GM19035 (cell line): ENCODE results near the gene VAT1.
"Not testable (repeated sequence)": the region's sequence is repeated elsewhere in the genome, so short reads cannot be mapped to it uniquely, and the experiment has no call there.

ENCODE experiments used
- ATAC-seq: cut with Tn5 transposase; IDR thresholded peaks from one replicate; pipeline ENCODE4 v1.9.1; 2021; ENCODE audit not compliant: unreplicated experiment

The VAT1 gene

GRCh38 chr17:43021741-43022512 is at the start of gene VAT1:
Gene VAT1 (minus strand): TSS chr17:43022385. CDS start chr17:43022322, 63 bp downstream.
- no peak for ATAC-seq

DNA sequence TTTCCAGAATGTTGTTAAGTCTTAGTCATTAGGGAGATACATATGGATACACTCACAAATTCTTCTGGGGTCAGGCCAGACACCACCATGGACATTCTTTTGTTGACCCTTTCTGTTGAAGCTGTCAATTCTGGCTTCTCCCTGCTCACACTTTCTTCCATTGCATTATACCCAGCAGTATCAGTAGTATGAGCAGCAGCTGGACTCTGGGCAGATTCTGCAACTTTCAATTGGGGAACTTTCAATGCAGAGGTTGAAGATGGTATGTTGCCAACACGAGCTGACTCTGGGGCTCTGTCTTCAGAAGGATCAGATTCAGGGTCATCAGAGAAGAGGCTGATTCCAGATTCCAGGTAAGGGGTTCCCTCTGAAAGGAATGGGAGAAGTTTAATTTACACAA is 48.7 kb upstream of the VAT1 start:
- no peak for ATAC-seq

DNA sequence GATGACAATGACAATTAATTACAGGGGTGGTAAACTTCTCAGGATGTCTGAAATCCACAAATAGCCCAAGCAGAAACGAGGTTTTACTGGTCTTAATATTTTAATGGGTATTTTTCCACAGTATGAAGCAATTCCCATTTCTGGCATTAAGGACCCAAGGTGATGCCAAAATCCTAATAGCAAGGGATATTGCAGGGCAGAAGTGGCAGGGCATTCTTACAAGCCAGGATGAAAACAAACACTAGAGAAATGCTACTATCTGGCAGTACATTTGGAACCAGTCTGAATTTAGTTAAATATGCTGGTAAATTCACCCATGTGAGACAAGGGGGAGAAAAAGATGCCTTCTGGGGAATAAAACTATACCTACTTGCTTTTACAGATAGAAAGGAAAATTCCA is 48.1 kb upstream of the VAT1 start:
- no peak for ATAC-seq

DNA sequence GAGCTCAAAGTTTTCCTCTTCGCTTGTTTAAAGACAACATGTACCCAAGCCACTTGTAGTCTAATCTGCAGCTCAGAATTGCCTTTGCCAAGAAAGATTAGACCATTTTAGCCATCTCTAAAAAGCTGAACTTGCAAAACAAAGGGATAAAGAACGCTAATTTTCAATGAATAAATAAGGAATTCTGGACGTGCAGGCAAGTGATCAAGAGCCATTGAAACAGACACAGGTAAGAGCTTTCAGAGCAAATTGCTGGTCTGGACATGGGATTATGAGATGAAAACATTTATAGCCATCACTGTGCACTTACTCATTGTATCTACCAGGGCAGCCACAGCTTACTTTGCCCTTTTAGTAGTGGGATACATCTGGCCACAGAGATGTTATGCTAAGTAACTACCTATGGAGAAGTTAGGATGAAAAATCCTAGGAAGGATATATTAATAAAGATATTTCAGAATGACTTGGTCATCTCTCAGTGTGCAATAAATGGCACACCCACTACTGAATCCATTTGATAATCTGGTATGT is 47.2 kb upstream of the VAT1 start:
- ATAC-seq: no peak

DNA sequence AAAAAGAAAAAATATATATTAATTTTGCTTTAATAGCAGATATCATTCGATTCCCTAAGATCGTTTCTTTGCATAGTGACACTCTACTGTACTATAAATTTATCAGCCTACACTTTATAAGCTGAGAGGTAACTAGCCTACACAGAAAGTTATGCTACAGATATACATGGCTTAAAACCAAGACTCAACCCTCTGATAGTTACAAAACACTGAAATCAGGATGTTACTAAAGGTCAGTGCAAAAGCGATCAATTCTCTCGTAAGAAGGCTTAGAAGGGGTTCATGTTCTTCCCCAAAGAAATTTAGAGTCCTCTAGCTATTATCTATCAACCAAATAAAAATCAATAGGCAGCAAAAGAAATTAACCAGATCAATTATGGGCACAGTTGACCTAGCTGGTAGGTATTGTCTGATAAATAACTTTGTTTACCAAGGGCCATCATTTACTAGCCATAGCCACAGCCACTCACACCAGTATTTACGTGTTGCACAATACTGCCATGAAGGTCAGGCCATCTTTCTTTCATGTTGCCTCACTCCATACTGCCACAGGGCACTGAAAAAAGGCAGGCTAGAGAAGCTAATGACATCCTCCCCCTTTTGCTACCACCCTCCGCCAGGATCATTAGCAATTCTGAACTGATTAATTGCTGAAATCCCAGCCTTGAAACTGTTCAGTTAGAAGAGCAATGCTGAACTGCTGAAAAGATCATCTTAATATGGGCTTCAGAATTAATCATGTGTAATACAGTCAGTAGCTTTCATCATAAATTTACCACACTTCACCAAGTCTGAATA is 46.6 kb upstream of the VAT1 start:
- ATAC-seq: no peak

DNA sequence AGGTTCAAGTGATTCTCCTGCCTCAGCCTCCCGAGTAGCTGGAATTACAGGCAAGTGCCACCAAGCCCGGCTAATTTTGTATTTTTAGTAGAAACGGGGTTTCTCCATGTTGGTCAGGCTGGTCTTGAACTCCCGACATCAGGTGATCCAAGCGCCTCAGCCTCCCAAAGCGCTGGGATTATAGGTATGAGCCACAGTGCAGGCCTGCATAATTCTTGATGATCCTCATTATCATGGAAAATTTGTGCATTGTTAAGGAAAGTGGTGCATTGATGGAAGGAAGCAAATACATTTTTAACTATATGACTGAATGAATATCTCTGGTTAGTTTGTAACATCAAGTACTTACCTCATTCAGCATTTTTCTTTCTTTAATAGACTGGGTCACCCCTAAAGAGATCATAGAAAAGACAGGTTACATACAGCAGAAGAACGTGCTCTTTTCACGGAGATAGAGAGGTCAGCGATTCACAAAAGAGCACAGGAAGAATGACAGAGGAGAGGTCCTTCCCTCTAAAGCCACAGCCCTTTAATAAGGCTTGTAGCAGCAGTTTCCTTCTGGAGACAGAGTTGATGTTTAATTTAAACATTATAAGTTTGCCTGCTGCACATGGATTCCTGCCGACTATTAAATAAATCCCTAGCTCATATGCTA is 40.9 kb upstream of the VAT1 start:
- ATAC-seq: no peak

DNA sequence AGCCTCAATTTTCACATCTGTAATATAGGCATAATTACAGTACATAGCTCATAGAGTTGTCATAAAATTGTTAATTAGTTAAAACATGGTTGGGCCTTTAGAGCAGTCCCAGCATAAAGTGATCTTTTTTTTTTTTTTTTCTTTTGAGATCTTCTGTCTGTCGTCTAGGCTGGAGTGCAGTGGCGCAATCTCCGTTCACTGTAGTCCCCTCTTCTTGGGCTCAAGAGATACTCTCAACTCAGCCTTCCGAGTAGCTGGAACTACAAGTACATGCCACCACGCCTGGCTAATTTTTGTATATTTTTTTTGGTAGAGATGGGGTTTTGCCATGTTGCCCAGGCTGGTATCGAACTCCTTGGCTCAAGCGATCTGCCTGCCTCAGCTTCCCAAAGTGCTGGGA is 33.9 kb upstream of the VAT1 start:
- ATAC-seq: no peak

DNA sequence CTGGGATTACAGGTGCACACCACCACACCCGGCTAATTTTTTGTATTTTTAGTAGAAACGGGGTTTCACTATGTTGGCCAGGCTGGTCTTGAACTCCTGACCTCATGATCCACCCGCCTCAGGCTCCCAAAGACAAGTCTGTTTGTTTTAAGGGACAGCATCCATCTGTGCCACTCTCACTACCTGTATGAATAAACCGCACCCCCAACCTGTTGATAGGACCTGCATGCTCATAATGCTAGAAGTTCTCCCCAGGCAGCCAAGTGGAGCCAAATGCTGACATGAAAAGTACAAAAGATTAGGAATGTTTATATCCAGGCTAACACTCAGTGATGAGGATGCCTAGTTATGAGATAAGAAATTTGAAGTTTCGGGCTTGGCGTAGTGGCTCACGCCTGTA is 30.8 kb upstream of the VAT1 start:
- not testable (repeated sequence) for ATAC-seq

DNA sequence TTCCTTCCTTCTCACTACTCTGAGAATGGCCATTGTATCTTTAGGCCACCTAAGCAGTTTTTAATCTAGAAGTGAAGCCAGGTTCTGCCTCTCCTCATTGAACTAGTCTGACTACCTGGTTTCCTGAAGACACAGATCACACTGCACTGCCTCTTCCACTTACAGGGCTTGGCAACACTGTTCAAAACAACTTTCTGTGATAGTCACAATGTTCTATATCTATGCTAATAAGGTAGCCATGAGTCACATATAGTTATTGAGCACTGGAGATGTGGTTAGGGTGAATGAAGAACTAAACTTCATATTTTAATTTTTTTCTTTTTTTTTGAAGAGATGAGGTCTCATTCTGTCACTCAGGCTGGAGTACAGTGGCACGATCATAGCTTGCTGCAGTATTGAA is 29.8 kb upstream of the VAT1 start:
- ATAC-seq: no peak

- no peak for ATAC-seq
Measured at GRCh38 chr17:43044024-43044423, 21.8 kb upstream of the VAT1 start.

- no peak for ATAC-seq
Measured at GRCh38 chr17:43043307-43043706, 21.1 kb upstream of the VAT1 start.

GRCh38 chr17:43042025-43042628 is 19.9 kb upstream of the VAT1 start:
- no peak for ATAC-seq

DNA sequence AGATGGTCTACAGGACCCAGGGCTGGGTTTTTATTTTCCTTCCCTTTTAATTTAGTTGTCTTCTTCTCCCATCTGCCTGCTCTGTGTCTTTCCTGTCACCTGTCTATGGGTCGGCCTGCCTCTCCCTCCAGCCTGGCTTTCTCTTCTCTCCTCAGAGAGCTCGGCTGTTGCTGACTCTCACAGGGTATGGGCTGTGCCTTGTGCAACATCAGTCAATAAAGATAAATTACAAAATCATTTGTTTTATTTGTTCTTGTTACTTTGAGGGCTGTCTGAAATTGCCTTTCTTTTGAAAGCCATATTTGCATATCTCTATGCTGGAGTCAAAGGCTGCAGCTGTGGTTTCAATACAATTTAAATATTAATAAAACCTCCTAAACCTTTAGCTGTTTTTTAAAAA is 18.5 kb upstream of the VAT1 start:
- ATAC-seq: no peak

GRCh38 chr17:43039646-43040045 is 17.5 kb upstream of the VAT1 start:
- no peak for ATAC-seq

DNA sequence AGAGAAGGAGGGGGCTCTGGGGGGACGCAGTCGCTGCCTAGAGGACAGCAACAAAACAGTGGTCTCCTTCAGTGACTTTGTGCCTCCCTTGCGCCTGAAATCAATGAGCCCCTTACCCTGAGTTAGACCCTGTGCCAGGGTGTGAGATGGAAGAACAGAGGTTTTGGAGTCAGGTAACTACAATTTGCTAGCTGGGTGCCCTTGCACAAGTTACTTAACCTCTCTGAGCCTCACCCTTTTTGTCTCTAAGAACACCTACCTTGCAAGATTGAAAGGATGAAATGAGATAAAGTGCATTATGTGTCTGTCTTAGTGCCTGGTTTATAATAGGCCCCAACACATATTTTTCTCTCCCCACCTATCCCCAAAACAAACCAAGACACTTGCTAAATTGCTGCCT is 12.7 kb upstream of the VAT1 start:
- ATAC-seq: no peak

DNA sequence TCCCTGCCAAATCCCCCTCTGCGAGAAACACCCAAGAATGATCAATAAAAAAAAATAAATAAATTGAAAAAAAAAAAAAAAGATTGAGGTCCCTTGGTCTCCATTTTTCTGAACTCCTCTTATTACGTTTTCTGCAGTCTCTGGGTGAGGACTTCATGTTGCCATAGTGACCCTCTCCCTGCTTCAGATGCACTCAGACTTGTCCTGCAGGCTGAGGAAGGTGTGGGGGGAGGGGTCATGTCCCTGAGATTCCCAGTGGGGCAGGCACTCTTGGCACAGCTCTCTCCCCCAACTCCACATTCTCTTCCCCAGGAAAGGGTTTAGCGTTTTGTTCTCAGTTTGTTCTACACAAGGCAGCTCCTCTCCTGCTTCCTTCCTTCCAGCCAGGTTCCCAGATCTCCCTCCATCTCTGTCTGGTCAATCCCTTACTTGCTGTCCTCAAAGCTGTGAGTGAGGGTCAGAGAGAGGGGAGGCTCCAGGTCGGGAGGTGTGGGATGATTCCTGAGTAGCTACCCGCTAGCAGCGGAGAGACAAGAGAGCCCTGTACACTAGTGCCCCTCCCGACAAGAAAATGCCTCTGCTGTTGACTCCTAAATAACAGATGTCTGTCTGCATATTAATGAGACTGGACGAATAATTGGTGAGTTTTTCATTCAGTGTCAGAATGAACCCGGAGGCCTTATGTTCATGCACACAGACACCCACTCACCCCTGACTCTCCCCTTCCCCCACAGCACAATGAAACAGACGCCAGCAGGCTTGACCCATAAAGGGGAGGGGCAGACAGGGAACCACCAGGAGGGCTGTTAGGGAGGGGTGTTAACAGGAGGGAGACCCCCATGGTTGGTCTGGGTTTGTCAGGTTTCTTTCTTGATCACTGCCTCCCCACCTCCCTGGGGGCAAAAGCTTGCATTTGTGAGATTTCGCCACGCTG is 12.0 kb upstream of the VAT1 start:
- no peak for ATAC-seq

DNA sequence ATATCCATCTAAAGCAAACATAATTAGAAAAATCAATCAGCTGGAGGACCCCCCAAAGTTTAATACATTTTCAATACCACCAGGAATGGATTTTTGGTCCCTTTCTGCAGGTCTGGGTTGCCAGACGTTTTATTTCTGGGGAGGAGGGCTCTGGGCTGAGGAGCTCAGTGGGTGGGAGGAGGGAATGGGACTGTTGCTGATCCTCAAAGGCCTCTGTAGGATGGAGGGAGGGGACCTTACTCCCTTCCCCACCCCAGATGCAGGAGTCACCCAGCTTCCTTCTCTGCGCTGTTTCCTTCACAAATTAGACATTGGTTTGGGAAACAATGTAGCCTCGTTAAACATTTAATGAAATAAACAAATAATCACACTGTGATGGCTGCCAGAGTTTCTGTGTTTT is 9.5 kb upstream of the VAT1 start:
- ATAC-seq: no peak

DNA sequence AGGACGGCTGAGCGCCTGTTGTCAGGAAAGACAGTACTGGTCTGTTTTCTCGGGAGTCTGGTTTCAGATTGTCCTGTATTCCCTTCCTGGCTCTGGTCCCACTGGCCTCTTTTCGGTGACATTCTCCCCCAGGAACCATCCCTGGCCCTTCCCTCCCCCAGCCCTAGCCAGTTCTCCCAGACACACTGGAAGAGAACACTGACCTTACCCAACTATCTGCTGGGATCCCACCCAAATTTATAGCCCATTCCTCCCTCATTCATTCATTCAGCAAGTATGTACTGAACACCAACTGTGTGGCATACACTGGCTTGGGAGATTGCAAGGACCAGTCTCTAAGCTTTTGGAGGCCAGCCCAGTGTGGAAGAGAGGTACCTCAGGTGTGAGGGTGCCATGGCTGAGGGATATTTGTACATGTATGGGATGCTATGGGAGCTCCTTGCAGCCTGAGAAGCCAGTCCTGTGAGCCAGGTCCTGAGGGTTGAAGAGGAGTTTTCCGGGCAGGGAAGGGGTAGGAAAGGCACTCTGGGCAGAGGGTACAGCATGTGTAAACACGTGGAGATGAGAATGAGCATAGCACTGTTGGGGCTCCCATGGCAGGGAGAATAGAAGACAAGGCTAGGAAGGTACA is 8.1 kb upstream of the VAT1 start:
- ATAC-seq: no peak

GRCh38 chr17:43028221-43028861 is 6.2 kb upstream of the VAT1 start:
- no peak for ATAC-seq
